DMS153 treated with DMSO at 0.1 percent for 48 hours (cell line): ENCODE results near the gene DEFB121.
"Not testable (repeated sequence)": the region's sequence is repeated elsewhere in the genome, so short reads cannot be mapped to it uniquely, and the experiment has no call there.

ENCODE experiments used
- DNase-seq: peaks from one replicate; lab custom pipeline; 2025; ENCODE audit not compliant: unreplicated experiment; lab: John Stamatoyannopoulos, UW

The DEFB121 gene

GRCh38 chr20:31364272-31364671 lies 41.7 kb downstream of the DEFB121 start:
- DNase-seq, result not testable (repeated sequence)

DNA sequence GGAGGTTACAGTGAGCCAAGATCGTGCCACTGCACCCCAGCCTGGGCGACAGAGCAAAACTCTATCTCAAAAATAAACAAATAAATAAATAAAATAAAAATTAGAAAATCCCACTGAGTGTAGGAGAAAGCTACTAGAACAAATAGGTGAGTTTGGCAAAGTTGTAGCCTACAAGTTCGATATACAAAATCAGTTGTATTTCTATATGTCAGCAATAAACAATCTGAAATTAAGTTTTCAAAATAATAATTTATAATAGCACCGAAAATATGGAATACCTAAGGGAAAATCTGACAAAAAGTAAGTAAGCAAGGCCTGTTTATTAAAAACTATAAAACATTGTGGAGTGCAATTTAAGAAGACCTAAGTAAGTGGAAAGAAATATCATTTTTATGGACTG lies 42.7 kb downstream of the DEFB121 start:
- no peak for DNase-seq

DNA sequence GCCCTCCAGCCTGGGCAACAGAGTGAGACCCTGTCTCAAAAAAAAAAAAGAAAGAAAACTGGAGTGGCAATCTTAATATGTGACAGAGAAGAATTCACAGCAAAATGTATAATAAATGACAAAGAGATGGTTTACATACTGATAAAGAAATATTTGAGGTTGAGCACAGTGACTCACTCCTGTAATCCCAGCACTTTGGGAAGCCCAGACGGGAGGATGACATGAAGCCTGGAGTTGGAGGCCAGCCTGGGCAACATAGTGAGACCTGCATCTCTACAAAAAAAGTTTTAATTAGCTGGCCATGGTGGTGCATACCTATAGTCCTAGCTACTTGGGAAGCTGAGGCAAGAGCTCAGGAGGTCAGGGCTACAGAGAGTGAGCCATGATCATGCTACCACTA lies 50.0 kb downstream of the DEFB121 start:
- no peak for DNase-seq
